Activated CD4-positive, alpha-beta T cell treated with anti-CD3 and anti-CD28 coated beads, Interleukin-2, Interleukin-6, amounts not matched to agents 100 ng/mL and 50 ng/mL, durations not matched to agents 16 hours and 8 hours (primary cell): Measurements from ENCODE around the gene TMEM220.
"Not testable (repeated sequence)": the region's sequence is repeated elsewhere in the genome, so short reads cannot be mapped to it uniquely, and the experiment has no call there.

ENCODE experiments used
- DNase-seq: peaks from one replicate; pipeline ENCODE4 v3.0.0-alpha.2; 2020

The TMEM220 gene

GRCh38 chr17:10727192-10727591 lies 2.6 kb downstream of the TMEM220 start:
- peak; percentile 53 for DNase-seq

- DNase-seq, result no peak
Measured at GRCh38 chr17:10726196-10726595, 3.6 kb downstream of the TMEM220 start.

- no peak for DNase-seq
Measured at GRCh38 chr17:10725262-10725661, 4.6 kb downstream of the TMEM220 start.

GRCh38 chr17:10724546-10725195 lies 5.2 kb downstream of the TMEM220 start:
- no peak for DNase-seq

GRCh38 chr17:10718547-10718946 lies 11.3 kb downstream of the TMEM220 start:
- no peak for DNase-seq

GRCh38 chr17:10716218-10716617 lies 13.6 kb downstream of the TMEM220 start:
- DNase-seq, result no peak

- no peak for DNase-seq
Measured at GRCh38 chr17:10713318-10713717, 16.5 kb downstream of the TMEM220 start.

GRCh38 chr17:10705727-10706126 lies 24.1 kb downstream of the TMEM220 start:
- DNase-seq, result no peak

GRCh38 chr17:10702574-10702973 lies 27.2 kb downstream of the TMEM220 start:
- no peak for DNase-seq

GRCh38 chr17:10699856-10700255 lies 30.0 kb downstream of the TMEM220 start:
- peak; percentile 48 for DNase-seq

- no peak for DNase-seq
Measured at GRCh38 chr17:10698096-10698818, 31.6 kb downstream of the TMEM220 start.

GRCh38 chr17:10697092-10698081 lies 32.4 kb downstream of the TMEM220 start, which contains the start of the genes ADPRM and SCO1:
TSS of gene ADPRM (plus strand) at chr17:10697594. CDS start at chr17:10704927, 7,333 bp downstream.
TSS of gene SCO1 (minus strand) at chr17:10697533. CDS start at chr17:10697507, 26 bp downstream.
- peak; percentile 96 for DNase-seq

GRCh38 chr17:10695875-10696407 lies 33.9 kb downstream of the TMEM220 start:
- not testable (repeated sequence) for DNase-seq

GRCh38 chr17:10687499-10687898 lies 42.3 kb downstream of the TMEM220 start:
- DNase-seq, result no peak

GRCh38 chr17:10683853-10684252 lies 46.0 kb downstream of the TMEM220 start:
- peak; percentile 34 for DNase-seq

- no peak for DNase-seq
Measured at GRCh38 chr17:10681866-10682446, 47.9 kb downstream of the TMEM220 start.

- no peak for DNase-seq
Measured at GRCh38 chr17:10674704-10675103, 55.1 kb downstream of the TMEM220 start.

GRCh38 chr17:10673312-10673711 lies 56.5 kb downstream of the TMEM220 start:
- no peak for DNase-seq

GRCh38 chr17:10668775-10669174 lies 61.0 kb downstream of the TMEM220 start:
- no peak for DNase-seq

- no peak for DNase-seq
Measured at GRCh38 chr17:10666906-10667305, 62.9 kb downstream of the TMEM220 start.

GRCh38 chr17:10664571-10664970 lies 65.3 kb downstream of the TMEM220 start:
- no peak for DNase-seq
